Measurements from ENCODE around the gene UBC.
"Not testable (repeated sequence)": the region's sequence is repeated elsewhere in the genome, so short reads cannot be mapped to it uniquely, and the experiment has no call there.

The UBC gene

GRCh38 chr12:124902916-124903315 is 11.5 kb downstream of the UBC start:
- H3K4me3 ChIP-seq (ENCODE audit: insufficient read depth, low read depth, low read length), result no peak overlapping the region
- H3K36me3 ChIP-seq (ENCODE audit: control insufficient read depth, insufficient read depth, low read length), result no peaks in the 10 kb centered on the region
- H3K9me3 ChIP-seq (ENCODE audit: control insufficient read depth, low read length), result no peaks in the 10 kb centered on the region
- H3K4me1 ChIP-seq (ENCODE audit: control insufficient read depth, insufficient read depth, low read length), result no peaks in the 10 kb centered on the region
- 87 to 97% methylated on average over 6 of the region's 6 CpGs for WGBS, 2 experiments
- H3K27ac ChIP-seq (ENCODE audit: insufficient read depth, low read depth, low read length, poor library complexity, severe bottlenecking), result no peak overlapping the region
- H3K27me3 ChIP-seq (ENCODE audit: control insufficient read depth, insufficient read depth, low read length, poor library complexity, severe bottlenecking), result no peaks in the 10 kb centered on the region

DNA sequence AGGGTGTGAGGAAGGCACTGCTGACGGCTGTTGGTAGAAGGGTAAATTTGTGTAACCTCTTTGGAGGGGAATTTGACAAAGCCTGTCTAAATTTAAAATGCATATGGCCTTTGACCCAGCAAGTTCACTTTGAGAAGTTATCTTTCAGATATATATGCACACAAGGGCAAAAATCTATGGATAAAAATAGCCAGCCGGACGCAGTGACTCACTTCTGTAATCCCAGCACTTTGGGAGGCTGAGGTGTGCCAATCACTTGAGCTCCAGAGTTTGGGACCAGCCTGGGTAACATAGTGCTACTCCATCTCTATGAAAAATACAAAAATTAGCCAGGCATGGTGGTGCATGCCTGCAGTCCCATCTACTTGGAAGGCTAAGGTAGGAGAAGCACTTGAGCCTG is 13.4 kb downstream of the UBC start:
- Histone ChIP-seq H3K36me3 (ENCODE audit: control insufficient read depth, insufficient read depth, low read length) (no peaks in the 10 kb centered on the region), H3K4me1 (ENCODE audit: control insufficient read depth, insufficient read depth, low read length) (no peaks in the 10 kb centered on the region), H3K9me3 (ENCODE audit: control insufficient read depth, low read length) (no peaks in the 10 kb centered on the region), H3K27ac (ENCODE audit: insufficient read depth, low read depth, low read length, poor library complexity, severe bottlenecking) (no peak overlapping the region), H3K4me3 (ENCODE audit: insufficient read depth, low read depth, low read length) (no peak overlapping the region), H3K27me3 (ENCODE audit: control insufficient read depth, insufficient read depth, low read length, poor library complexity, severe bottlenecking) (no peaks in the 10 kb centered on the region)
- 57 to 61% methylated on average over 3 of the region's 3 CpGs for WGBS, 2 experiments

DNA sequence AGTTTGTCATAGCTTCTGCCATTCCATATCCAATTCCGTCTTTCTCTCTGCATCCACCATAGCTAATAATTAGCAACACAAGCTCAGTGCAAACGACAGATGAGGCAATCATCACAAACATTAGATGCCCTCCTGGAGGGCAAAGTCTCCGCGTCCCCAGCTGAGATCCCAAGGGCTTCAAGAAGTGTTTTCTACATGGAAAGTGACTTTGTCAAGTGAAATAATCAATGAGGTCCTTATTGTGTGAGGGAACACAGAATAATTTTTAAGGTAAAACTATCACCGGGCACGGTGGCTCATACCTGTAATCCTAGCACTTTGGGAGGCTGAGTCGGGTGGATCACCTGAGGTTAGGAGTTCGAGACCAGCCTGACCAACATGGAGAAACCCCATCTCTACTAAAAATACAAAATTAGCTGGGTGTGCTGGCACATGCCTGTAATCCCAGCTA is 14.1 kb downstream of the UBC start:
- 91 to 92% methylated on average over 8 of the region's 8 CpGs for WGBS, 2 experiments
- not testable (repeated sequence) for H3K36me3 ChIP-seq (ENCODE audit: control insufficient read depth, insufficient read depth, low read length); H3K9me3 ChIP-seq (ENCODE audit: control insufficient read depth, low read length); H3K27me3 ChIP-seq (ENCODE audit: control insufficient read depth, insufficient read depth, low read length, poor library complexity, severe bottlenecking); H3K27ac ChIP-seq (ENCODE audit: insufficient read depth, low read depth, low read length, poor library complexity, severe bottlenecking); H3K4me3 ChIP-seq (ENCODE audit: insufficient read depth, low read depth, low read length); H3K4me1 ChIP-seq (ENCODE audit: control insufficient read depth, insufficient read depth, low read length)

- H3K36me3 ChIP-seq (ENCODE audit: control insufficient read depth, insufficient read depth, low read length), result no peaks in the 10 kb centered on the region
- no peaks in the 10 kb centered on the region for H3K4me1 ChIP-seq (ENCODE audit: control insufficient read depth, insufficient read depth, low read length)
- H3K27me3 ChIP-seq (ENCODE audit: control insufficient read depth, insufficient read depth, low read length, poor library complexity, severe bottlenecking), result no peaks in the 10 kb centered on the region
- H3K9me3 ChIP-seq (ENCODE audit: control insufficient read depth, low read length), result no peaks in the 10 kb centered on the region
- 89% methylated on average over 5 of the region's 5 CpGs for WGBS, 2 experiments
- no peak overlapping the region for H3K27ac ChIP-seq (ENCODE audit: insufficient read depth, low read depth, low read length, poor library complexity, severe bottlenecking)
- H3K4me3 ChIP-seq (ENCODE audit: insufficient read depth, low read depth, low read length), result no peak overlapping the region
These were observed 15.5 kb downstream of the UBC start for GRCh38 chr12:124898923-124899294.

DNA sequence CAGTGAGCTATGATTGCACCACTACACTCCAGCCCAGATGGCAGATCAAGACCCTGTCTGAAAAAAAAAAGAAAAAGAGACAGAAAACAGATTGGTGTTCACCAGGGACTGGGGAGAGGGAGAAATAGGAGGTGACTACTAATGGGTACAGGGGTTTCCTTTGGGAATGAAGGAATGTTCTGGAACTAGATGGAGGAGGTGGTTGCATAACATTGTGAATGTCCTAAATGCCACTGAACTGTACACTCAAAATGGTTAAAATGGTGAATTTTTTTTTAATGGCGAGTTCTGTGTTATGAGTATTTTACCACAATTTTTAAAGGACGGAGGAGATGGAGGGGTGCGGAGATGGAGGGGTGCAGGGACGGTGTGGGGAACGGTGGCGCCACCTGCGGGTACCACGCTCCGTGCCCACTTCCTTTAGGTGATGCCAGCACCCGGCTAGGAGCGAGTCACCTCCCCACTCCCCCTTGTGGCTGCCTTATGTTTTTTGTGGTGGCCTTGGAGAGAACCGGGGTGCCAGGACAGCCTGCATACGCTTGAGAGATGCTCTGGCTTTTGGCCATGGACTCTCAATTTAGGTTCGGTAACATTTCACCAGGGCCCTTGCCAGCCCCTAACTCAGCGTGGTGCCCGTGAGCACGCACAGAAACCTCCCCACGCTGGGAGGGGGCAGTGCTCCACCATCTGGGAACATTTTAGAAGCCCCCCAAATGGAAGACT is 16.1 kb downstream of the UBC start:
- 63 to 64% methylated on average over 18 of the region's 18 CpGs for WGBS, 2 experiments
- Histone ChIP-seq H3K4me1 (ENCODE audit: control insufficient read depth, insufficient read depth, low read length) (no peaks in the 10 kb centered on the region), H3K9me3 (ENCODE audit: control insufficient read depth, low read length) (no peaks in the 10 kb centered on the region), H3K27me3 (ENCODE audit: control insufficient read depth, insufficient read depth, low read length, poor library complexity, severe bottlenecking) (no peaks in the 10 kb centered on the region), H3K4me3 (ENCODE audit: insufficient read depth, low read depth, low read length) (no peak overlapping the region), H3K36me3 (ENCODE audit: control insufficient read depth, insufficient read depth, low read length) (no peaks in the 10 kb centered on the region), H3K27ac (ENCODE audit: insufficient read depth, low read depth, low read length, poor library complexity, severe bottlenecking) (no peak overlapping the region)

DNA sequence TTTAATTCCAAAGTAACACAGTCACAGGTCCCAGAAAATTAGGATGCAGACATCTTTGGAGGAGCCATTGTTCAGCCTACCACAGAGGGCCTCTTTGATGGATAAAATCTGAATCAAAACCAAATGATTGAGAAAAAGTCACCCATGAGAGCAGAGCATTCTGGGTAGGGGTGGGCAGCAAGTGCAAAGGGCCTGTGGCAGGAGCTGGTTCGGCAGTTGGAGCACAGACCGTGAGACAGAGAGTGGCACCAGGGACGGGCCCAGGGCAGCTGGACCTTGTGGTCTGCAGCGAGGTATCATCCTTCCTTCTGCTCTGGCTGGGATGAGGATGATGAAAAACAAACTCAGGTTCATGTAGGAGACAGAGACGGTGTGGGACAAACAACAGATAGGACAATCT is 18.0 kb downstream of the UBC start:
- Histone ChIP-seq H3K4me3 (ENCODE audit: insufficient read depth, low read depth, low read length) (no peak overlapping the region), H3K36me3 (ENCODE audit: control insufficient read depth, insufficient read depth, low read length) (no peaks in the 10 kb centered on the region), H3K9me3 (ENCODE audit: control insufficient read depth, low read length) (no peaks in the 10 kb centered on the region), H3K27ac (ENCODE audit: insufficient read depth, low read depth, low read length, poor library complexity, severe bottlenecking) (no peak overlapping the region), H3K27me3 (ENCODE audit: control insufficient read depth, insufficient read depth, low read length, poor library complexity, severe bottlenecking) (no peaks in the 10 kb centered on the region), H3K4me1 (ENCODE audit: control insufficient read depth, insufficient read depth, low read length) (no peaks in the 10 kb centered on the region)
- WGBS, 2 experiments, result 93 to 94% methylated on average over 5 of the region's 5 CpGs

DNA sequence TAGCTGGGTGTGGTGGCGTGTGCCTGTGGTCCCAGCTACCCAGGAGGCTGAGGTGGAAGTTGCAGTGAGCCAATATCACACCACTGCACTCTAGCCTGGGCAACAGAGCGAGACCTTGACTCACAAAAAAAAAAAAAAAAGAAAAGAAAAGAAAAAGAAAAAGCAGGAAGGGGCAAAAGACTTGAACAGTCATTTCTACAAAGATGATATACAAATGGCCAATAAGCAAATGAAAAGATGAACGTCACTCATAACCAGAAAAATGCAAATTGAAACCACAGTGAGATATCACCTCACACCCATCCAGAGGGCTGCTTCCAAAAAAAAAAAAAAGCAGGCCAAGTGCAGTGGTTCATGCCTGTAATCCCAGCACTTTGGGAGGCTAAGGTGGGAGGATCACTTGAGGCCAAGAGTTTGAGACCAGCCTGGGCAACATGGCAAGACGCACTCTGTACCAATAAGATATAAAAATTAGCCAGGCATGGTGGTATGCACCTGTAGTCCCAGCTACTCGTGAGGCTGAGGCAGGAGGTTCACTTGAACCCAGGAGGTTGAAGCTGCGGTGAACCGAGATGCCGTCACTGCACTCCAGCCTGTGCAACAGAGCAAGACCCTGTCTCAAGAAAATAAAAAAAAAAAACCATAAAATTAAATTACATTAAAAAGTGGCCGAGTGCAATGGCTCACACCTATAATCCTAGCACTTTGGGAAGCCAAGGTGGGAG is 20.5 kb downstream of the UBC start:
- no peak overlapping the region for H3K27ac ChIP-seq (ENCODE audit: insufficient read depth, low read depth, low read length, poor library complexity, severe bottlenecking)
- no peaks in the 10 kb centered on the region for H3K36me3 ChIP-seq (ENCODE audit: control insufficient read depth, insufficient read depth, low read length)
- no peaks in the 10 kb centered on the region for H3K9me3 ChIP-seq (ENCODE audit: control insufficient read depth, low read length)
- H3K4me3 ChIP-seq (ENCODE audit: insufficient read depth, low read depth, low read length), result no peak overlapping the region
- no peaks in the 10 kb centered on the region for H3K27me3 ChIP-seq (ENCODE audit: control insufficient read depth, insufficient read depth, low read length, poor library complexity, severe bottlenecking)
- WGBS, 2 experiments, result 92 to 96% methylated on average over 8 to 9 of the region's 9 CpGs
- no peaks in the 10 kb centered on the region for H3K4me1 ChIP-seq (ENCODE audit: control insufficient read depth, insufficient read depth, low read length)

- H3K27me3 ChIP-seq (ENCODE audit: control insufficient read depth, insufficient read depth, low read length, poor library complexity, severe bottlenecking), result no peaks in the 10 kb centered on the region
- no peak overlapping the region for H3K27ac ChIP-seq (ENCODE audit: insufficient read depth, low read depth, low read length, poor library complexity, severe bottlenecking)
- H3K4me1 ChIP-seq (ENCODE audit: control insufficient read depth, insufficient read depth, low read length), result peaks cover 8% of the 10 kb centered on the region
- H3K4me3 ChIP-seq (ENCODE audit: insufficient read depth, low read depth, low read length), result no peak overlapping the region
- no peaks in the 10 kb centered on the region for H3K9me3 ChIP-seq (ENCODE audit: control insufficient read depth, low read length)
- H3K36me3 ChIP-seq (ENCODE audit: control insufficient read depth, insufficient read depth, low read length), result no peaks in the 10 kb centered on the region
- WGBS, 2 experiments, result 85 to 93% methylated on average over 2 of the region's 2 CpGs
These were observed 26.2 kb downstream of the UBC start for GRCh38 chr12:124888260-124888659.

- H3K4me1 ChIP-seq (ENCODE audit: control insufficient read depth, insufficient read depth, low read length); H3K27me3 ChIP-seq (ENCODE audit: control insufficient read depth, insufficient read depth, low read length, poor library complexity, severe bottlenecking); H3K27ac ChIP-seq (ENCODE audit: insufficient read depth, low read depth, low read length, poor library complexity, severe bottlenecking); H3K4me3 ChIP-seq (ENCODE audit: insufficient read depth, low read depth, low read length); H3K9me3 ChIP-seq (ENCODE audit: control insufficient read depth, low read length); H3K36me3 ChIP-seq (ENCODE audit: control insufficient read depth, insufficient read depth, low read length): not testable (repeated sequence)
- 92 to 95% methylated on average over 9 of the region's 9 CpGs for WGBS, 2 experiments
These were observed 26.7 kb downstream of the UBC start for GRCh38 chr12:124887766-124888165.

DNA sequence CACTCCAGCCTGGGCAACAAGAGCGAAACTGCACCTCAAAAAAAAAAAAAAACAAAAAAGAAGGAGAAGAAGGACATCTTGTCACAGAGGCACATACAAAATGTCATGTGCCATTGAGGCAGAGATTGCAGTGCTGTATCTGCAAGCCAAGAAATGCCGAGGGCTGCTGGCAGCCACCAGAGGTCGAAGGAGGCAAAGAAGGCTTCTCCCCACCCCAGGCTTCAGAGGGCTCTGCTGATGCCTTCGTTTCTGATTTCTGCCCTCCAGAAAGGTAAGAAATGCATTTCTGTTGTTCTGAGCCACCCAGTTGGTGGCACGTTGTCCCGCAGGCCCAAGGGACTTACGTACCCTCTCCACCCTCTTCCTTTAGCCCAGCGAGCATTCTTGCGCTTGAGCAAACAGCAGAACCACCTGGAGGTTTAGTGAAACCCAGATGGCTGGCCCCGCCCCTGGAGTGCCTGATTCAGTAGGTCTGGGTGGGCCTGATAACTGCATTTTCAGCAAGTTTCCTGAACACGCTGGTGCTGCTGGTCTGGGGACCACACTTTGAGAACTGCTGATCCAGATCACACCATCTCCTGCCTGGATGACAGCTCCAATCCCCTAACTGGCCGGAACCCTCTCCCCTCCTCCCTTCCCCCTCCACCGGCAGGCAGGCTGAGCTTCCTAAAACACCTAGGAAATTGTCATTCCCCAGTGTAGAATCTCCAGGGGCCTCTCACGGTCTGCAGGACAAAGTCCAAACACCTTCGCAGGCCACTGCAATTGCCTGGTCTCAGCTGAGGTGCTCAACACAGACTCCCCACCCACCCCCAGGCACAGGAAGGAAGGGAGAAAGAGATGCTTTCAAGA is 29.6 kb downstream of the UBC start:
- Histone ChIP-seq H3K36me3 (ENCODE audit: control insufficient read depth, insufficient read depth, low read length) (no peaks in the 10 kb centered on the region), H3K9me3 (ENCODE audit: control insufficient read depth, low read length) (no peaks in the 10 kb centered on the region), H3K27me3 (ENCODE audit: control insufficient read depth, insufficient read depth, low read length, poor library complexity, severe bottlenecking) (no peaks in the 10 kb centered on the region), H3K4me1 (ENCODE audit: control insufficient read depth, insufficient read depth, low read length) (peaks cover 8% of the 10 kb centered on the region), H3K4me3 (ENCODE audit: insufficient read depth, low read depth, low read length) (no peak overlapping the region), H3K27ac (ENCODE audit: insufficient read depth, low read depth, low read length, poor library complexity, severe bottlenecking) (no peak overlapping the region)
- 51 to 52% methylated on average over 15 of the region's 15 CpGs for WGBS, 2 experiments
